AML-193 (cell line): ENCODE measurements around the gene HOXD4.

ENCODE experiments used
- DNase-seq, 2 experiments: peaks; one replicate each; lab custom pipeline; 2025; lab: John Stamatoyannopoulos, UW

HOXD4 gene

GRCh38 chr2:176156807-176157498 lies 5.6 kb downstream of the HOXD4 start, which contains the start of gene HOXD3:
Gene HOXD3 (plus strand): TSS chr2:176157307. CDS start chr2:176169115, 11,808 bp downstream.
- DNase-seq = no peak

- DNase-seq = no peak
Observed at GRCh38 chr2:176157499-176158185, 6.3 kb downstream of the HOXD4 start.

DNA sequence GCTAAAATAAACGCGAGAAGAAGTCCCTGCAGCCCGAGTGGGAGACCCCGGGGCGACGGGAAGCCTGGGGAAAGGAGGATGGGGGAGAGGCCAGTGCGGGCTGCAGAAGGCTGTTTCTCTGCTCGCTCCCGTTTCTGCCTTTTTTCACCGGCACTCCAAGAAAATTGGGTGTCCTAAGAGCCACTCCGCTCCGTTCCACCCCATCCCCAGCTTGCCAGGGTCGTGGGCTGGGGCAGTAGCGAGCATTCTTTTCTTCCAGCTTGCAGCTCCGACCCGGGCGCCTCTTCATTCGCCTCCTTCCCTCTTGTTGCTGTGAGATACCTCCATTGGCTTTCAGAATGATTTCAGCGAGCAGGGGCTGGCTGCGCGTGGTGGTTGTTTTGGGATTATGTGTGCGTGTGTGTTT lies 6.8 kb downstream of the HOXD4 start:
- DNase-seq = no peak

- DNase-seq = no peak
Observed at GRCh38 chr2:176158855-176159662, 7.7 kb downstream of the HOXD4 start.

GRCh38 chr2:176159663-176160250 lies 8.4 kb downstream of the HOXD4 start:
- DNase-seq = no peak

GRCh38 chr2:176160251-176160985 lies 9.1 kb downstream of the HOXD4 start:
- no peak for DNase-seq

- DNase-seq = no peak
Observed at GRCh38 chr2:176160986-176161824, 9.9 kb downstream of the HOXD4 start.

DNA sequence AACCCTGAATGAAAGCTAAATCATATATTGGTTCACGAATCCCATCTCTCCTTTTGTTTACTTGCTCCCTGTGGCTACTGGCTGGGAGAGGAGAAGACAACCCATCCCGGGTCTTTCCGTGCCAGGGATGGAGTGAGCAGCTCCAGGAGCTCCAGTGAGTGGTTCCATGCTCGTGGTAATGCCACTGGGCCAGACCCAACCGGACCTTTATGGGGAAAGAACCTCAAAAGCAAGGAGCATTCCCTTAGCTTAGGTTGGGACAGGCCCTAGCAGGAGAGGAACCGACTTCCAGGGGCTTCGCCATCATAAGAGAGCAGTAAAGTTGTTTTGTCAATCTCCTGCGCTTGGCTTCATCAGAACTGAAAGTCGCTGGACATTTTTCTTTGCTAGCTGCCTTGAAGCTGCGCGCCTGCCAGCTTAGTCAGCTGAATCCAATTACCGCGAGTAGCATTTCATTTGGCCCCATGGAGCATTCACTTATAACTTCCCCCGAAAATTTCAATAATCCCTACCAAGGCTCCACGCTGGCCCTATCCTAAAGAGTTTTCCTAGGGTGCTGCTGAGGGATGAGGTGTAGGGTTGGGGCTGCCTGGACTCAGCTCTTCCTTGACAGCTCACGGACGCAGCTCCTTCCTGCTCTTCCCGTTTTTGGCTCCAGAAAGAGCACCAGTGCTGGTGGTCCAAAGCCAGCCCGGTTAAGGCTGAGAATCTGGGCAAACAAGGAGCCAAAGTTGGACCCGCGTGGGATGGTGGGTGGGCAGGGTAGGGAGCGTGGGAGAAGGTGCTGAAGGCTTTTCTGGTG lies 10.7 kb downstream of the HOXD4 start:
- no peak for DNase-seq

DNA sequence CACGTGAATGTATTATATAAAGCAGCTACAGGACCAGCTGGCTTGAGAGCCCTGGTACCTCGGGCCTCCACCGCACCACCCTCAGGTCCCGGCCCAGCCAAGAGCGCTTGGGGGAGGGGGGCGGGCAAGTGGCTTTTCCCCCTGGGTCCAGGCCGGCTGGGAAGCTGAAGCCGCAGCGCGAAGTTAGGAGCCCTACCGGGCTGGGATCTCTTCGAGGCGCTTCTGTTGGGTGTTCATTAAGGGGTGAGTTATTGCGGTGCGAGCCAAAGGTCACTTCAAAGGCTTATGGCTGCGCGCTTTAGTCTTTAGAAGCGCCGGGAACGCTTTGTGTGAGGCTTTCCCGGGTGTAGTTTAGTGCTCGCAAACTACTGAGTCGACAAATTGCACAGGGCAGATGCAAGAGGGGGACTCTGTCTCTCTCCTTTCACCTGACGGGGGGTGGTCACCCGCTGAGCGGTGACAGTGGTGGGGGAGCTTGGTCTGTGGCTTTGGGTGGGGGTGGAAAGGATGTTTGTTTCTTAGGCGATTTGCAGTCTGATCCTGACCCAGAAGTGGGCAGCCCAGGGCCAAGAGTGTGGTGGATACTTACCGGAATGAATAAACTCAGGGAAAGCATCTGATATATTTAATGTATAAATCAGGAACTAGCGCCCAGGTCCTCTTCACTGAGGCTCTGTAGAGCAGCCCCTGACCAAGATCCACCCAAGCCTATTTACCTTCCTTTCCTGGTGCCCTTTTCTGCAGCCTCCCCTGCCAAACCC lies 11.7 kb downstream of the HOXD4 start:
- DNase-seq = no peak

GRCh38 chr2:176163672-176164056 lies 12.3 kb downstream of the HOXD4 start:
- no peak for DNase-seq

- DNase-seq = no peak
Observed at GRCh38 chr2:176164201-176164600, 12.9 kb downstream of the HOXD4 start.

DNA sequence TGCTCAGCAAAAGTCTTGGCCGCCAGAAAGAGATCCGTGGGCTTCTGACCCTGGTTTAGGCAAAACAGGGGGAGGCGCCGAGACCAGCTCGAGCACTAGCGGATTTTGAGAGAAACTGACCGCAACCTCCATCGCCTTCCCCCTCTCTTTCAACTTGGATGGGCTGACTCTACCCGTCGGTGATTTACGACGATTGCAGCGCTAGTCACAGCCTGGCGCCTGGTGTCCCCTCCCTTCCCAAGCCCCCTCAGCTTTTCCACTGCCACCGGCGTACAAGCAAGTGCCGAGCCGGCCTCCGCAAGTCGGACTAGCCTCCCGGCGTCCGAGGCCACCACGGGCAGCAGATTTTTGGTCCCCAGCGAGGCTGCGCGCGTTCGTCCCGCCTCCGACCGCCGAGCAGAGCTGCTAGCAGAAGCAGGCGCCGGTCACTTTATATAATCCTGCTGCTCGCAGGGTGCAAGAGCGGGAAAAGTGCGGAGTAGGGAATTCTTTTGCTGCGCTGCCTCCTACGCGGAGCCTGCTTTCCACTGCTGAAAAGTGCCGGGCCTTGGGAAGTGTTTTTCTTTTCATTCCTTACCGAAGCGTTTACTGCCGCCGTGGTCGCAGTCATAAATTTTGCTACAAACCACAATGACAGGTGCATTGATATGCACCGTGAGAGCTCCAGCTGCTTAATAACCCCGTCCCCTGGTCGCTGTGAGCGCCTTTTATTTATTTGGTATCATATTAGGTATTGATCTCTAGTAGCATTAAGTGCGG lies 13.4 kb downstream of the HOXD4 start:
- DNase-seq = no peak

DNA sequence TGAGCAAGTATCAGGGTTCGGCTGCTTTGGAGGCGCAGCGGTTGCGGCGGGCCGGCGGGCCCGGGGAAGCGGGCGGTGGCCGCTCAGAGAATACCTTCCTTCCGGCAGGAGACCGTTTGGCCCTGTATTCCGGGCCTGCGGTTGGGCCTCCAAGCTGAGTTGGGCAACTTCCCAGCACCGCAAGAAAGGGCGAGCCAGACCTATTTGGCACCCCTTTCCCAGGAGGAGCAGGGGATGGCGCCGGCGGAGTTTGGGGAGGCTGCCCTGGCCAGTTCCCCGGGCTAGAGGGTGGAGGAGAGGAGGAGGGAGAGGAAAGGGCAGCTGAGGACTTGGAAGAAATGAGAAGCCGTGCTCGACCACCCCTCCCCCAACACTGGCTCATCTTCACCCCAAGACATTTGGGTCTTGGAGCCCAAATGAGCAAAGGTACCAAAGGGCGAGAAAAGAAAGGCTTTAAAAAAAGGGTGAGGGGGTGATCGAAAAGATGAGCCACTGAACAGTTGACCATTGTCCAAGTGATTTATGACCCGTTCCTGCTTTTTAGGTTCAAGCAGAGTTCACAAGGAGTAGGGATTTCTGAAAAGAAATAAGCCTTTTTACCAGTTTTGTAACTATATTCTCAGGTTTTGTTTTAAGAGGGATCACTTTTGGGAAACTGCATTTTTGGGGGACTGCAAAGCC lies 14.2 kb downstream of the HOXD4 start:
- DNase-seq = no peak

DNA sequence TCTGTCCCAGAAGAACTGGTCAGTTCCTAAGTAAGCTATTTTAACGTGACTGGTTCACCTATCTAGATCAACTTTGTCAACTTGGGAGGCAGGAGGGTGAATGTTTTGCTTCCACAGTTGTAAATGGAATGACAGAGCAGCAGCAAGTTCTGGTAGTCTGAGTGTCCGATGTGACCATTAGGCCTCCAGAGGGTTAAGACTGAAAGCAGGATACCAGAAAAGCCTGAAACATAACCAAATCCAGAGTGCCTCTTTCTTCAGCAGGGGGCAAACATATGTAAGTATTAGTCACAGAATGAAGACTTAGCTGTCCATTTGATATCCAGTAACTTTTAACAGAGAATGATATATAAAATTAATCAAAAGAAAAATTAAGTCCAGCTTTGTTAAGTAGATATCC lies 14.9 kb downstream of the HOXD4 start:
- DNase-seq = no peak

- no peak for DNase-seq
Observed at GRCh38 chr2:176167398-176167797, 16.0 kb downstream of the HOXD4 start.

- DNase-seq = no peak
Observed at GRCh38 chr2:176169181-176169580, 17.8 kb downstream of the HOXD4 start.

DNA sequence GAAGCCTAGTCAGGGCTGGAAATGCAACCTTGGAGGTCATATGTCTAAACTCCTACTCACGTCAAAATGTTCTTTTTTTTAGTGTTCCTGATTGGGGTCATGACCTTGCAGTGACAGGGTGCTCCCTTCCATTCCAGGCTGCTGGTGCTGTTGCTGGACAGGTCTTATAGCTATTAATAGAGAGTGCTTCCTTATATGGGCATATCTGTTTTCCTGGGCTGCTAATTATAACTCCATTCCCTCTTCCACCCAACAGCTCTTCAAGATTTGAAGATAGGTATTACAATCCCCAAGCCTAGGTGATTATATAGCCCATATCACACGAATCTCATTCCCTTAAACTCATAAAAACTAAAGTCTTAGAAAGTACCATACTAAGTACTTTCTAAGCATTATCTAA lies 18.4 kb downstream of the HOXD4 start:
- no peak for DNase-seq
